Panc1 (cell line): ENCODE measurements around the gene RPUSD4.

Experiments used
- CTCF ChIP-seq: fragments of 450-650 bp; IDR thresholded peaks from 2 replicates; pipeline ENCODE4 v1.5.1; 2017; ENCODE audit warnings: mild to moderate bottlenecking
- POLR2AphosphoS5 ChIP-seq: IDR thresholded peaks from 2 replicates; pipeline ENCODE4 v1.6.1; 2012; ENCODE audit warnings: mild to moderate bottlenecking, low read depth, low read length, moderate library complexity
- REST ChIP-seq, 2 experiments: IDR thresholded peaks; 2 replicates each; pipeline ENCODE4 v1.6.1; 2011 to 2012; ENCODE audit warnings: low read depth in 2 of 2, control low read depth in 1 of 2, low read length in 1 of 2, mild to moderate bottlenecking in 1 of 2, moderate library complexity in 1 of 2; ENCODE audit not compliant: insufficient read depth in 1 of 2
- TCF7L2 ChIP-seq: IDR thresholded peaks from 2 replicates; pipeline ENCODE4 v1.6.1; 2011; ENCODE audit warnings: mild to moderate bottlenecking, low read depth, low read length, inconsistent platforms

- TF ChIP-seq CTCF (no peak), REST (IDR thresholded peaks at IDR 0.05; ENCODE audit: insufficient read depth in 1 of 2, low read depth in 2 of 2, low read length in 1 of 2) (no peak), POLR2AphosphoS5 (no peak), TCF7L2 (no peak)
These were observed 43.4 kb upstream of the RPUSD4 start for GRCh38 chr11:126254819-126255218.
